ENCODE measurements around the gene TIMM10.
"Not testable (repeated sequence)": the region's sequence is repeated elsewhere in the genome, so short reads cannot be mapped to it uniquely, and the experiment has no call there.

TIMM10 gene

GRCh38 chr11:57547854-57548377 is 17.4 kb upstream of the TIMM10 start:
- peaks cover 4% of the 10 kb centered on the region for H3K36me3 Mint-ChIP-seq
- H3K27me3 Mint-ChIP-seq: no peaks in the 10 kb centered on the region
- H3K9me3 Mint-ChIP-seq: no peaks in the 10 kb centered on the region
- peak overlapping the region; percentile 17 for H3K27ac Mint-ChIP-seq
- H3K4me3 Mint-ChIP-seq: no peak overlapping the region
- H3K4me1 Mint-ChIP-seq: peaks cover 8% of the 10 kb centered on the region

GRCh38 chr11:57546869-57547475 is 16.4 kb upstream of the TIMM10 start:
- H3K4me1 Mint-ChIP-seq: peaks cover 8% of the 10 kb centered on the region
- peak overlapping the region; percentile 83 for H3K27ac Mint-ChIP-seq
- H3K27me3 Mint-ChIP-seq: no peaks in the 10 kb centered on the region
- H3K36me3 Mint-ChIP-seq: peaks cover 4% of the 10 kb centered on the region
- no peak overlapping the region for H3K4me3 Mint-ChIP-seq
- H3K9me3 Mint-ChIP-seq: no peaks in the 10 kb centered on the region

- H3K9me3 Mint-ChIP-seq: no peaks in the 10 kb centered on the region
- peaks cover 8% of the 10 kb centered on the region for H3K4me1 Mint-ChIP-seq
- H3K36me3 Mint-ChIP-seq: peaks cover 4% of the 10 kb centered on the region
- no peaks in the 10 kb centered on the region for H3K27me3 Mint-ChIP-seq
- no peak overlapping the region for H3K4me3 Mint-ChIP-seq
- H3K27ac Mint-ChIP-seq: no peak overlapping the region
These were observed 15.9 kb upstream of the TIMM10 start for GRCh38 chr11:57546451-57546850.

- Mint-ChIP-seq H3K27me3 (no peaks in the 10 kb centered on the region), H3K4me3 (no peak overlapping the region), H3K9me3 (no peaks in the 10 kb centered on the region), H3K36me3 (peaks cover 4% of the 10 kb centered on the region), H3K27ac (no peak overlapping the region), H3K4me1 (peaks cover 8% of the 10 kb centered on the region)
These were observed 15.3 kb upstream of the TIMM10 start for GRCh38 chr11:57545883-57546282.

- Mint-ChIP-seq H3K36me3 (peaks cover 2% of the 10 kb centered on the region), H3K4me3 (no peak overlapping the region), H3K27me3 (no peaks in the 10 kb centered on the region), H3K4me1 (peaks cover 8% of the 10 kb centered on the region), H3K9me3 (no peaks in the 10 kb centered on the region), H3K27ac (no peak overlapping the region)
These were observed 14.0 kb upstream of the TIMM10 start for GRCh38 chr11:57544566-57544965.

GRCh38 chr11:57543593-57543992 is 13.0 kb upstream of the TIMM10 start:
- Mint-ChIP-seq H3K27ac (no peak overlapping the region), H3K4me3 (no peak overlapping the region), H3K4me1 (peaks cover 8% of the 10 kb centered on the region), H3K27me3 (no peaks in the 10 kb centered on the region), H3K9me3 (no peaks in the 10 kb centered on the region), H3K36me3 (peaks cover under 1% of the 10 kb centered on the region)

- H3K9me3 Mint-ChIP-seq: no peaks in the 10 kb centered on the region
- H3K27me3 Mint-ChIP-seq: no peaks in the 10 kb centered on the region
- H3K4me3 Mint-ChIP-seq: no peak overlapping the region
- H3K27ac Mint-ChIP-seq: no peak overlapping the region
- H3K4me1 Mint-ChIP-seq: peaks cover 6% of the 10 kb centered on the region
- H3K36me3 Mint-ChIP-seq: no peaks in the 10 kb centered on the region
These were observed 12.0 kb upstream of the TIMM10 start for GRCh38 chr11:57542582-57542981.

- no peak overlapping the region for H3K4me3 Mint-ChIP-seq
- no peaks in the 10 kb centered on the region for H3K27me3 Mint-ChIP-seq
- no peaks in the 10 kb centered on the region for H3K4me1 Mint-ChIP-seq
- H3K36me3 Mint-ChIP-seq: no peaks in the 10 kb centered on the region
- no peaks in the 10 kb centered on the region for H3K9me3 Mint-ChIP-seq
- H3K27ac Mint-ChIP-seq: no peak overlapping the region
These were observed 10.6 kb upstream of the TIMM10 start for GRCh38 chr11:57541169-57541568.

GRCh38 chr11:57539342-57539741 is 8.8 kb upstream of the TIMM10 start:
- Mint-ChIP-seq H3K4me1 (no peaks in the 10 kb centered on the region), H3K9me3 (no peaks in the 10 kb centered on the region), H3K4me3 (no peak overlapping the region), H3K36me3 (no peaks in the 10 kb centered on the region), H3K27me3 (no peaks in the 10 kb centered on the region), H3K27ac (no peak overlapping the region)

GRCh38 chr11:57536947-57537619 is 6.5 kb upstream of the TIMM10 start, which contains the start of gene SMTNL1:
Gene SMTNL1 (plus strand): TSS chr11:57537595. CDS start chr11:57542643, 5,048 bp downstream.
- Mint-ChIP-seq H3K36me3 (no peaks in the 10 kb centered on the region), H3K4me1 (peaks cover under 1% of the 10 kb centered on the region), H3K9me3 (no peaks in the 10 kb centered on the region), H3K27me3 (no peaks in the 10 kb centered on the region), H3K27ac (no peak within 1 kb of the TSS), H3K4me3 (no peak within 1 kb of the TSS)

- not testable (repeated sequence) for H3K27ac Mint-ChIP-seq, H3K9me3 Mint-ChIP-seq, H3K4me3 Mint-ChIP-seq, H3K36me3 Mint-ChIP-seq, H3K27me3 Mint-ChIP-seq
- peaks cover 11% of the 10 kb centered on the region for H3K4me1 Mint-ChIP-seq
These were observed 3.9 kb upstream of the TIMM10 start for GRCh38 chr11:57534449-57534848.

- Mint-ChIP-seq H3K4me1 (peaks cover 31% of the 10 kb centered on the region), H3K4me3 (peak overlapping the region; percentile 94), H3K27ac (peak overlapping the region; percentile 90), H3K9me3 (no peaks in the 10 kb centered on the region), H3K36me3 (no peaks in the 10 kb centered on the region), H3K27me3 (no peaks in the 10 kb centered on the region)
These were observed 349 bp downstream of the TIMM10 start for GRCh38 chr11:57530215-57530595.

GRCh38 chr11:57529012-57529411 is 1.5 kb downstream of the TIMM10 start:
- H3K4me3 Mint-ChIP-seq: peak overlapping the region; percentile 44
- H3K27me3 Mint-ChIP-seq: no peaks in the 10 kb centered on the region
- peak overlapping the region; percentile 46 for H3K27ac Mint-ChIP-seq
- no peaks in the 10 kb centered on the region for H3K36me3 Mint-ChIP-seq
- H3K9me3 Mint-ChIP-seq: no peaks in the 10 kb centered on the region
- peaks cover 31% of the 10 kb centered on the region for H3K4me1 Mint-ChIP-seq

GRCh38 chr11:57527056-57527631 is 3.4 kb downstream of the TIMM10 start:
- Mint-ChIP-seq H3K27ac (peak overlapping the region; percentile 93), H3K4me1 (peaks cover 31% of the 10 kb centered on the region), H3K36me3 (no peaks in the 10 kb centered on the region), H3K9me3 (no peaks in the 10 kb centered on the region), H3K4me3 (no peak overlapping the region), H3K27me3 (no peaks in the 10 kb centered on the region)

GRCh38 chr11:57523419-57523818 is 7.1 kb downstream of the TIMM10 start:
- Mint-ChIP-seq H3K4me3 (no peak overlapping the region), H3K4me1 (peaks cover 14% of the 10 kb centered on the region), H3K27me3 (no peaks in the 10 kb centered on the region), H3K36me3 (no peaks in the 10 kb centered on the region), H3K9me3 (no peaks in the 10 kb centered on the region), H3K27ac (no peak overlapping the region)

GRCh38 chr11:57521116-57521515 is 9.4 kb downstream of the TIMM10 start:
- Mint-ChIP-seq H3K27me3 (no peaks in the 10 kb centered on the region), H3K4me3 (no peak overlapping the region), H3K36me3 (no peaks in the 10 kb centered on the region), H3K9me3 (no peaks in the 10 kb centered on the region), H3K4me1 (peaks cover 2% of the 10 kb centered on the region), H3K27ac (no peak overlapping the region)
